GM19193 (cell line): ENCODE data around the gene RNU6-8.

Source experiments
- POLR2A ChIP-seq: IDR thresholded peaks from 4 replicates; pipeline ENCODE4 v1.6.1; 2011; ENCODE audit not compliant: insufficient read depth, insufficient read length; ENCODE audit errors: extremely low read depth

Gene RNU6-8

DNA sequence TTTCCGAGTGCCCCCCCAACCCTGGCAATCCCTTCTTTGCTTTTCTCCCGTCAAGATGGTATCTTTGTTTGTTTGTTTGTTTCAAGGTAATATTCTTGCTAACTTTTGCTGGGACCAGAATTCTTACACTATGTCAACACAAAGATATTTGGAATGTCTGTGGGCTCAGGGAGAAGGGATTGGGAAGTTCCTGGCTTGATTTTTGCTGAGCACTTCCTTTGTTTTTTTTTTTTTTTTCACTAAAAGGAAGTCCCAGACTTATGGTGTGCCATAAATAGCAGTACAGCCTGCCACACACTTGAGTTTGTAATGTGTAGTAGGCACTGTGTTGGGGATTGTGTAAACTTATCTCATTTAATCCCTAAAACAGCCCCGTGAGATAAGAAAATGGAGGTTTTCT, 12.4 kb downstream of the RNU6-8 start:
- TF ChIP-seq POLR2A = no peak

DNA sequence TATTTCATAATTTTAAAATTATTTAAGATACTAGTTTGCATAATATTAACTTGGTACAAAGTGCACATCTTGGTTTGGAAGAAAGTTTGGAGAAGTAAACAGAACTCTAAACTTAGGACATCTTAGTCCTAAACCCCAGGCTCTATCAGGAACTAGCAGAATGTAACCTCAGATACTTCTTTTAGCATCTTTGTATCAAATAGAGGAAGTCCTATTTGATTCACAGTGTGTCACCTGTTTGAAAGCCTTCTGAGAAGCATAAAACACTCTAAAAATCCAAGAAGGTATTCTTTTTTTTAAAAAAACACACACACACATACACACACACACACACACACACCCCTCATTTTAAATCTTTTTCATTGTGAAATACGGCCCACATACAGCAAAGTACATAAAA, 13.3 kb downstream of the RNU6-8 start:
- no peak for TF ChIP-seq POLR2A

DNA sequence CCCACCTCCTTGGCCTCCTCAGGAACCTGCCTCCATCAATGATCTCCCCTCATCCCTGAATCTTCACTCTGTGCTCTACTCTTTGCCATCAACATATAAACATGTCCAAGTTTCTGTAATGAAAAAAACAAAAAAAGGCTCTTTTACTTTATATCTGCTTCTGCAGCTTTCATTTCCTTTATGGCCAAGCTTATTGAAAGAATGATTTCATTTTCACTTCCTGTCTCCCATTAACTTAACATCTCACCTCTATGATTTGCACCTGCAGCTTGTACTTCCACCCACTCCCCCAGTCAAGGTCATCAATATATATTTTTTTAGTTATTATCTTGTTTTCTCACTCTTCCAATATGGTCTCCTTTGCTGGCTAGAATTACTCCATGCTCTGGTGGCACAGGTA, 16.8 kb downstream of the RNU6-8 start:
- no peak for TF ChIP-seq POLR2A

DNA sequence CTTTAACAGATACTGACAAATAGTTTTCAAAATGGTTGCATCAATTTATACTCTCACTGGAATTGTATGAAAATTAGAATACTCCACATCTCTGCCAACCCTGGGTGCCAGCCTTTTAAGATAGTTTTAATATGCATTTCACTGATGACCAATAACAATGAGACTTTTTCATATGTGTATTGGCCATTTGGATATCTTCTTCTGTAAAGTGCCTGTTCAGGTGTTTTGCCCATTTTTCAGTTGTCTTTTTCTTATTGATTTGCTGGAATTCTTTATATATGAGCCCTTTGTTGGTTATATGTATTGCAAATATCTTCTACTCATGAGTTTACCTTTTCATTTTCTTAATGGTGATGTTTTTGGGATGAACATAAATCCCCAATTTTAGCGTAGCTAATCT, 18.0 kb downstream of the RNU6-8 start:
- no peak for TF ChIP-seq POLR2A

DNA sequence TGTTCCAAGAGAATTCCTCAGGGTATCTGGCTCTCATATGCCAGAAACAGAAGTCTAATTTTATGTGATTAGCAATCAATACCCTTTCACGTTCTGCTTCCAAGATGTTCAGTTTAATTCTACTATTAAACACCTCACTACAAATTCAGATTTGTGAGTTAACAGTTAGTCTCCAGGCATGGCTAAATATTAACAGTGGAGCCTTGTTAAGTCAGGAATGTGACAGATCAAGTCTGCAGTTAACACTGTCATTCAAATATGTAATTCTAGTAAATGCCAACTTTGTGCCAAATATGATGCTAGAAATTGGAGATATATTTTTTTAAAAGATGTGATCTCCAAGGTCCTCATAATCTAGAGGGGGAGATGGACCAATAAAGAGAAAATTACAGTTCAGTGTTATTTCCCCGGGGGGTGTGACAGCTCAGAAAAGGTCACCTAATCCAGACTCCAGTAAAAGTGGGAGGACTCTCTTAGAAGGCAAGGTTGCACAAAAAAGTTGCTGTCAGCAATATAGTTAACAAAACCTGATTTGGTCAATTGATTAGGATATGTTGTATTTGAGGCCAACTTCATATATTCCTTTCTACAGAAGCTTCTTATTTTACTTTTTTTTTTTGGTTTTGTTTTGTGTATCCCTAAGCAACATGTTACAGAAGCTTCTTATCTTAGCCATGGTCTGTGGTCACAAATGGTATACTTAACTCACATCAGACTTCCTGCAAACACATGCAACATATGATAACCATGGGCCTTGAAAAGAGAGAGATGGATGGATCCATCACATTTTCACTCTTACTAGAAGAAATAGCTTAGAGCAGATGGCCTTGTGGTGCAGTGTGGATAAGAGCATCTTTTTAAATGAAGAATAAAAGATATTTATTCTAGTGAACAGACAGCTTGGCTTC, 19.7 kb downstream of the RNU6-8 start:
- TF ChIP-seq POLR2A = no peak

DNA sequence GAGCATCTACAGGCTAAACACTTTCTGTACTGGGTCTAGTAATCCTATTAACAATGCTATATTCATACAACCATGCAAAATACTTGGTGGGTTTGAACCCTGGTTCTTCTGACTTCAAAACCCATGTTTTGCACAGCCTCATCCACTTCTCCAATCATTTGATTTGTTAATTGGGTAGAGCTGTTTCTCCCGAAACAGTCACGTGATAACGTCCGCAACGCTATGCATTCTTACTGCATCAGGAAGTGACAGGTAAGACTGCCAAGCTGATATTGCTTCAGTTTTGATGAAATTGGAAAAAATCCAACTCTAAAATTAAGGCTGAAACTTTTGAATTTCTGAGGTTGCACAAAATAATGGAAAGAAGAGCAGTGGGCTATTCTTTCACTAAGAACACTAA, 31.6 kb downstream of the RNU6-8 start:
- no peak for TF ChIP-seq POLR2A

DNA sequence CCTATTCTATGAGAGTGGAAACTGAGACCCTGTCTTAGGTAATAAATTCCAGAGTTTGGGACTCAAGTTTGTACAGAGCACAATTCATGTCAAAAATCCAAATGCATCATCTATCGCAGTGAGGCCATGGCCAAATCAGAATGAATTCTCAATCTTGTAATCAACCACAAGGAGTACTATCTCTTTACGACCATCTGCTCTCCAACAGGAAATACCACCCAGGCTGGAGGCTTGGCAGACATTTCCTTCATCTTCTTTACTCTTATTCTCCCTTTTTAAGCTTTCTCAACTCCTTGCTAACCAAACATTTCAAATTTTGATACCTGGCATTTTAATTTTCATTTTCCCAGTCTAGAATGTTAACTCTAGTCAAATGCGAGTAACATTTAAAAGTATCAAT, 33.9 kb downstream of the RNU6-8 start:
- no peak for TF ChIP-seq POLR2A

DNA sequence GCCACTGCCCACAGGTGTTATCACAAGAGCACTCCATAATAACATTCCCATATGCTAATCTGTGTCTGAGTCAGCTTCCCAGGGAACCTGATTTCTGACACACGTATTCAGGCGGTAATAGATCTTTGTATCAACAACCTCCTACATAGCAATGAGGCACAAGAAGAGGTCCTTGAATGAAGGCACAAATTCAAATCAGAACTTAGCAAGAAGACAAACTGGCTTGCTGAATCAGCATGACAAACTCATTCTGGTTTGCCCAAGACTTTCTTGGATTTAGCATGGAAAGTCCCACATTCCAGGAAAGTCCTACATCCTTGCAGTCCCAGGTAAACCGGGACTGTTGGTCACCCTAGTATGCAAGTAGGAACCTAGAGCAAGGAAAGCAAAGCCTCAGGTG, 35.2 kb downstream of the RNU6-8 start:
- TF ChIP-seq POLR2A = no peak

DNA sequence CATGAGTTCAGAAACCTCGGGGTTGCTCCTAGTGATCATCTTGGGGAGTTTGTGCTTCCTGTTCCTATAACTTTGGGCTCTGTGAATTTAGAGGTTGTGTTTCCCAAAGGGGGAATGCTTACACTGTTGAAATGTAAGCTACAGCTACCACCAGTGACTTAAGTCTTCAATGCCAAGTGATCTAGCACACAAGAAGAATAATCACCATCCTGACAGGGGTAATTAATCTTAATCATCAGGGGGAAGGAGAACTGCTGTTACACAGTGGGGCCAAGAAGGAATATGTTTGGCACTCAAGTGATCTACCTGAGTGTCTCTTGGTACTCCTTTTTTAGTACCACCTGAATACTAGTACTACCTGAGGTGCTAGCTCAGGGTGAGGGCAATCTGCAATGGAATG, 36.1 kb downstream of the RNU6-8 start:
- TF ChIP-seq POLR2A = no peak

DNA sequence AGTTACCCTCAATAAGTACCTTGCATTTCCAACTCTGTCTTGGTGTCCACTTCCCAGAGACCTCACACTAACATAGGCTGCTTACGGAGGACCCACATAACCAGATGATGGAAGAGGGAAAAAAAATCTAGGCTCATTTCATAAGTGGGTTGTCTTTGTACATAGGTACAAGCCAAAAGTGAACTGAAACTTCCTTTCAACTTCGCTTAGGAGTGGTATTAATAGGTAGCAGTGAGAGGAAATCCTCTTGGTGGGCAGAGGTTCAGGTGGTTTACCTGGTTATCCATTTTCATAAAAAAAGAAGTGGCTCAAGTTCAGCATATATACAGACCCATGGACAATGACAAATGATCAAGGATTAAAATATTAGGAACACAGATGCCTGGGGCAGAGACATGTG, 37.0 kb downstream of the RNU6-8 start:
- no peak for TF ChIP-seq POLR2A
